Fibroblast of villous mesenchyme (primary cell): ENCODE results near the gene ZNF579. TPM values are rescaled to one million over a fixed set of nuclear protein-coding genes. Genes with fewer than 3 reads are reported as not detected.

Source experiments
- DNase-seq: peaks from one replicate; pipeline ENCODE4 v3.0.0-alpha.2; 2010; ENCODE audit warnings: low read depth
- H3K4me3 ChIP-seq: 2 replicates; pipeline ENCODE4 v1.5.1; 2011; ENCODE audit warnings: low read depth, mild to moderate bottlenecking, low read length
- CTCF ChIP-seq: IDR thresholded peaks from 2 replicates; pipeline ENCODE4 v1.5.1; 2012; ENCODE audit warnings: low read depth, mild to moderate bottlenecking, low read length; ENCODE audit not compliant: insufficient read depth
- total RNA-seq: library from RNA; depleted of rRNA; stranded (reverse); fragments of >200 nt; gene quantifications from 2 replicates; pipeline ENCODE4 v1.2.3, GENCODE V29; 2012

The ZNF579 gene
- total RNA-seq, 1 donor: 5.6 TPM

GRCh38 chr19:55541091-55541490 lies 39.6 kb downstream of the ZNF579 start:
- no peak for DNase-seq
- no peak for TF ChIP-seq CTCF
- no peak overlapping the region for H3K4me3 ChIP-seq

GRCh38 chr19:55540619-55541018 lies 40.0 kb downstream of the ZNF579 start:
- TF ChIP-seq CTCF: no peak
- H3K4me3 ChIP-seq: no peak overlapping the region
- no peak for DNase-seq

GRCh38 chr19:55539090-55539984 lies 41.3 kb downstream of the ZNF579 start:
- no peak for DNase-seq
- no peak for TF ChIP-seq CTCF
- no peak overlapping the region for H3K4me3 ChIP-seq

- TF ChIP-seq CTCF: no peak
- DNase-seq: no peak
- no peak overlapping the region for H3K4me3 ChIP-seq
These were observed 42.5 kb downstream of the ZNF579 start for GRCh38 chr19:55538132-55538531.

GRCh38 chr19:55537741-55538111 lies 42.9 kb downstream of the ZNF579 start:
- H3K4me3 ChIP-seq: no peak overlapping the region
- no peak for DNase-seq
- no peak for TF ChIP-seq CTCF

GRCh38 chr19:55536951-55537740 lies 43.5 kb downstream of the ZNF579 start, which contains the start of gene SBK2:
Gene SBK2, minus strand, starts transcription at chr19:55537133. Its CDS starts 839 bp downstream, at chr19:55536294.
- no peak for TF ChIP-seq CTCF
- H3K4me3 ChIP-seq: no peak within 1 kb of the TSS
- no peak for DNase-seq
